K562 (cell line): ENCODE data around the gene FAM187B. TPM values are rescaled to one million over a fixed set of nuclear protein-coding genes. Genes with fewer than 3 reads are reported as not detected.

ENCODE experiments used
- ATAC-seq: fragments of 200-7000 bp; cut with Tn5 transposase; 3 replicates; pipeline ENCODE4 v1.9.1; 2020; ENCODE audit warnings: moderate library complexity
- BruUV-seq: library from RNA; stranded (reverse); fragments of 400-500 nt; replicated peaks from 2 replicates; lab custom pipeline; 2021; lab: Mats Ljungman, UMichigan
- CTCF ChIA-PET: fragments of 300-600 bp; formaldehyde crosslinking; extraction: SDS; loops from one replicate; lab custom pipeline; 2021; ENCODE audit warnings: low intra/inter-chr PET ratio; lab: Yijun Ruan, JAX
- POLR2A ChIA-PET: fragments of 300-600, 350-650 bp; sonication (Branson Sonifier 250); formaldehyde crosslinking; extraction: SDS; loops from one replicate; lab custom pipeline; 2021; ENCODE audit warnings: antibody characterized with exemption, inconsistent platforms; lab: Yijun Ruan, JAX
- DNase-seq, 4 experiments: peaks; one replicate each; pipeline versions ENCODE4 v3.0.0 to v3.0.0-alpha.2; 2011 to 2018; ENCODE audit warnings: low spot score in 3 of 4, mixed read lengths in 3 of 4; ENCODE audit errors: extremely low read depth in 1 of 4
- FAIRE-seq: peaks from 2 replicates; lab custom pipeline; 2011; peaks lifted over from hg19 to GRCh38; lab: Jason Lieb, UNC
- H2AFZ ChIP-seq: 2 replicates; pipeline ENCODE4 v1.6.0; 2011; ENCODE audit warnings: low read depth, low read length, control low read depth, inconsistent platforms
- H3K27ac ChIP-seq: fragments of 200-600 bp; 3 replicates; pipeline ENCODE4 v1.8.0; 2011; ENCODE audit warnings: low read depth, mild to moderate bottlenecking, control low read depth, inconsistent platforms, low read length, moderate library complexity, mixed read lengths; ENCODE audit errors: extremely low read depth
- H3K27me3 ChIP-seq, 2 experiments: fragments of 300-600 bp in 1 of 2; 2 replicates in 1 of 2; 3 replicates in 1 of 2; pipeline versions ENCODE4 v1.6.0 to v1.8.0; 2011; ENCODE audit warnings: inconsistent platforms in 2 of 2, low read length in 2 of 2, mild to moderate bottlenecking in 1 of 2, mixed read lengths in 1 of 2, moderate library complexity in 1 of 2; ENCODE audit not compliant: control insufficient read depth in 2 of 2, insufficient read depth in 2 of 2
- H3K36me3 ChIP-seq: fragments of 300-600 bp; 3 replicates; pipeline ENCODE4 v1.8.0; 2011; ENCODE audit warnings: mild to moderate bottlenecking, low read length, inconsistent platforms; ENCODE audit not compliant: control insufficient read depth, insufficient read depth
- H3K4me1 ChIP-seq, 2 experiments: fragments of 200-600 bp in 1 of 2; replicated peaks in 1 of 2; 2 replicates in 1 of 2; 3 replicates in 1 of 2; pipeline versions ENCODE4 v1.5.1 to v1.8.0; 2011; ENCODE audit warnings: inconsistent platforms in 2 of 2, low read length in 2 of 2, mild to moderate bottlenecking in 1 of 2, mixed read lengths in 1 of 2, moderate library complexity in 1 of 2; ENCODE audit not compliant: control insufficient read depth in 2 of 2, insufficient read depth in 2 of 2
- H3K4me2 ChIP-seq: 2 replicates; pipeline ENCODE4 v1.6.1; 2011; ENCODE audit warnings: low read length, control low read depth, inconsistent platforms, mixed read lengths; ENCODE audit not compliant: insufficient read depth
- H3K4me3 ChIP-seq: fragments of 200-600 bp; sonication (generic), shearing (Covaris generic); 2 replicates; pipeline ENCODE4 v1.5.1; 2016; ENCODE audit warnings: control low read depth, inconsistent platforms
- H3K79me2 ChIP-seq: fragments of 200-600 bp; 3 replicates; pipeline ENCODE4 v1.8.0; 2011; ENCODE audit warnings: low read length, inconsistent platforms; ENCODE audit not compliant: control insufficient read depth, insufficient read depth
- H3K9ac ChIP-seq, 2 experiments: 2 replicates each; pipeline versions ENCODE4 v1.6.0 to v1.6.1; 2011; ENCODE audit warnings: low read depth in 2 of 2, low read length in 2 of 2, control low read depth in 1 of 2, inconsistent platforms in 1 of 2, mild to moderate bottlenecking in 1 of 2, mixed read lengths in 1 of 2; ENCODE audit not compliant: insufficient read depth in 1 of 2
- H3K9me1 ChIP-seq: one replicate; pipeline ENCODE4 v1.6.0; 2011; ENCODE audit warnings: inconsistent platforms, mild to moderate bottlenecking, low read length, moderate library complexity; ENCODE audit not compliant: control insufficient read depth, insufficient read depth
- H3K9me3 ChIP-seq: replicated peaks from 2 replicates; pipeline ENCODE4 v1.5.1; 2011; ENCODE audit warnings: low read depth, low read length, inconsistent platforms; ENCODE audit not compliant: control insufficient read depth, insufficient read depth
- H4K20me1 ChIP-seq: replicated peaks from 2 replicates; pipeline ENCODE4 v1.6.1; 2011; ENCODE audit warnings: low read length, inconsistent platforms, mixed read lengths; ENCODE audit not compliant: control insufficient read depth, insufficient read depth
- GABPA ChIP-seq: fragments of 200-800 bp; sonication (Bioruptor generic); conservative IDR thresholded peaks from 2 replicates; pipeline ENCODE4 v1.6.1; 2016; ENCODE audit warnings: low read depth, missing genetic modification characterization, missing compliant biosample characterization
- KLF10 ChIP-seq: fragments of 250-450 bp; sonication (Bioruptor Pico); IDR thresholded peaks from 2 replicates; pipeline ENCODE4 v1.6.1; 2021; ENCODE audit warnings: matching md5 sums
- TARDBP ChIP-seq: fragments of 450-650 bp; IDR thresholded peaks from 2 replicates; pipeline ENCODE4 v1.6.1; 2016
- TOE1 ChIP-seq, 2 experiments: fragments of 450-650 bp in 1 of 2; sonication (generic) in 1 of 2; formaldehyde crosslinking in 1 of 2; IDR thresholded peaks; 2 replicates each; pipeline versions ENCODE4 v1.7.1 to v1.8.0; 2016 to 2022; ENCODE audit warnings: borderline replicate concordance in 2 of 2, mild to moderate bottlenecking in 2 of 2, antibody characterized with exemption in 1 of 2, inconsistent platforms in 1 of 2, low read depth in 1 of 2, missing genetic modification reagents in 1 of 2, moderate library complexity in 1 of 2
- TSC22D4 ChIP-seq: fragments of 450-650 bp; IDR thresholded peaks from 2 replicates; pipeline ENCODE4 v1.6.1; 2016; ENCODE audit warnings: missing genetic modification characterization, missing biosample characterization, control low read depth
- ZC3H4 ChIP-seq: sonication (generic); formaldehyde crosslinking; IDR thresholded peaks from 2 replicates; pipeline ENCODE4 v1.9.0; 2021; ENCODE audit warnings: missing genetic modification reagents, borderline replicate concordance
- ZNF143 ChIP-seq: sonication (generic); formaldehyde crosslinking; IDR thresholded peaks from 2 replicates; pipeline ENCODE4 v1.9.0; 2022; ENCODE audit warnings: mild to moderate bottlenecking, missing genetic modification reagents
- ZNF444 ChIP-seq: fragments of 250-450 bp; sonication (Bioruptor Pico); IDR thresholded peaks from 2 replicates; pipeline ENCODE4 v1.4.0; 2020; ENCODE audit warnings: mild to moderate bottlenecking, moderate library complexity
- WGBS: fragments of 100-300 bp; shearing (Covaris generic); methylation state at CpG from one replicate; pipeline ENCODE4 v1.1.6; 2016; ENCODE audit warnings: low coverage, mixed read lengths; ENCODE audit not compliant: insufficient coverage; ENCODE audit errors: missing lambda C conversion rate; 5-methylcytosine and 5-hydroxymethylcytosine counted together
- in situ Hi-C: fragments of 300-500 bp; cut with MboI; formaldehyde crosslinking; loops from 4 replicates; pipeline ENCODE4 v1.15.0; 2018; ENCODE audit warnings: inconsistent platforms, mixed read lengths
- intact Hi-C: fragments of 100-400 bp; cut with micrococcal nuclease; formaldehyde crosslinking; loops from 2 replicates; pipeline ENCODE4 v1.14.2; 2022
- polyA plus RNA-seq, 8 experiments: library from polyadenylated mRNA; depleted of rRNA in 4 of 8; stranded (reverse) in 5 of 8; unstranded in 3 of 8; fragments of >200 nt; fragmentation: Nextera tagmentation in 2 of 8; fragmentation: Illumina TruSeq in 1 of 8; extraction: Ambion mirVana in 2 of 8; extraction: Trizol in 1 of 8; gene quantifications; 2 replicates each; pipeline versions ENCODE4 v1.2.1 to v1.2.3, GENCODE V29; 2011 to 2014; ENCODE audit warnings: inconsistent platforms in 1 of 8, missing spikeins in 1 of 8
- total RNA-seq, 7 experiments: library from RNA; depleted of rRNA in 6 of 7; stranded (reverse); fragments of >200 nt in 6 of 7; fragmentation: Illumina TruSeq in 2 of 7; extraction: Trizol in 2 of 7; gene quantifications; 2 replicates each; pipeline versions ENCODE4 v1.2.1 to v1.2.3, GENCODE V29; 2011 to 2021; ENCODE audit warnings: low replicate concordance in 1 of 7
- TF ChIP-seq, protein P1 (sequence below): sonication (generic); formaldehyde crosslinking; IDR thresholded peaks from 2 replicates; pipeline ENCODE4 v1.8.0; 2022; ENCODE audit warnings: mild to moderate bottlenecking, missing genetic modification reagents

The FAM187B gene
- total and polyA plus RNA-seq, 9 of the 15 experiments (the other 6 are each of a cell fraction or from before 2014, with no cell fraction given), result 0.04 to 0.09 TPM; not detected in 7

DNA sequence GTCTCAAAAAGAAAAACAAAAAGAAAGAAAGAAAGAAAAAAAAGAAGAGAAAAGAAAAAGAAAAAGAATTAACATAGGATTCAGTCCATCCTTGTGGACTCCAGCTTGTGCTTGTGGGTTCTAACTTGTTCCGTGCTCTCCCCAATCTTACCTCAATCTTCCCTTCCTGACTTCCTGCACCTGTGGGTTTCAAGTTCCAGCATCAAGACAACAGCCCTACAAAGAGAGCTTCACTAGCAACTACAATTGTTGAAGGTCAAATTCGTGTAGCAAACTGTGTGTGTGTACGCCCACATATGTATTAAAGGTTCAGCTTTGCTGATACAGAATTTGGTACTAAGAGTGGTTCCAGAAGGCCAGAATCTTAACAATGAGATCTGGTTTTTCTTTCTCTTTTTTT, 48.7 kb downstream of the FAM187B start:
- no peak overlapping the region for H3K4me2 ChIP-seq
- TF ChIP-seq, protein P1, sequence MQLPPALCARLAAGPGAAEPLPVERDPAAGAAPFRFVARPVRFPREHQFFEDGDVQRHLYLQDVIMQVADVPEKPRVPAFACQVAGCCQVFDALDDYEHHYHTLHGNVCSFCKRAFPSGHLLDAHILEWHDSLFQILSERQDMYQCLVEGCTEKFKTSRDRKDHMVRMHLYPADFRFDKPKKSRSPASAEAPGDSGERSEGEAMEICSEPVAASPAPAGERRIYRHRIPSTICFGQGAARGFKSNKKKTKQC (CRISPR knock-in tag), result no peak
- TF ChIP-seq ZC3H4 (CRISPR knock-in tag) (no peak), TSC22D4 (tag) (no peak), KLF10 (CRISPR knock-in tag) (no peak), GABPA (tag) (no peak), TARDBP (no peak), TOE1 (IDR thresholded peaks at IDR 0.05; ENCODE audit: borderline replicate concordance) (no peak), TOE1 (CRISPR knock-in tag; IDR thresholded peaks at IDR 0.05; ENCODE audit: borderline replicate concordance, low read depth) (no peak), ZNF444 (no peak), ZNF143 (no peak)
- TF ChIP-seq, all 486 proteins: peak for 0
- Histone ChIP-seq H3K36me3 (no peaks in the 10 kb centered on the region), H3K27ac (no peak overlapping the region), H3K27me3 (no peaks in the 10 kb centered on the region), H3K4me1 (peaks cover 3 to 6% of the 10 kb centered on the region in 2 experiments; a peak in 2 of 5 replicates), H3K9ac (no peak overlapping the region), H3K9me3 (0 out of 2 replicates have a peak, but pooled peaks cover 10% of the 10 kb centered on the region), H3K79me2 (no peaks in the 10 kb centered on the region), H4K20me1 (no peaks in the 10 kb centered on the region), H3K9me1 (no peaks in the 10 kb centered on the region), H2AFZ (peak overlapping the region; percentile 23; the same call in 1 of the 2 replicates), H3K4me3 (no peak overlapping the region)
- no peak for ATAC-seq
- in situ Hi-C loops (no loop called here), intact Hi-C loops (no loop called here)
- CTCF ChIA-PET, result no interaction called here
- WGBS, result 60% methylated on average over 3 of the region's 3 CpGs
- FAIRE-seq, result no peak
- DNase-seq, result no peak
- POLR2A ChIA-PET, result interaction anchor here (1.0 to 1.3 kb wide), 2 partner anchors 10 to 19 kb away, joined by 3 to 4 read pairs; no protein-coding TSS in a partner anchor
- no TSS peak for BruUV-seq
